A673 (cell line): ENCODE results near the gene PRKCB. TPM values are rescaled to one million over a fixed set of nuclear protein-coding genes. Genes with fewer than 3 reads are reported as not detected.
A peak's percentile ranks its signal among the peaks of the same experiment; 100 is the strongest.

Experiments used
- BruUV-seq: library from RNA; stranded (reverse); fragments of 400-500 nt; replicated peaks from 2 replicates; lab custom pipeline; 2021; lab: Mats Ljungman, UMichigan
- CTCF ChIA-PET: fragments of 300-600 bp; sonication (Branson Sonifier 250); formaldehyde crosslinking; loops from one replicate; lab custom pipeline; 2022; ENCODE audit warnings: antibody characterized with exemption; lab: Charles Lee
- POLR2A ChIA-PET: fragments of 300-600 bp; sonication (Branson Sonifier 250); formaldehyde crosslinking; loops from one replicate; lab custom pipeline; 2022; ENCODE audit warnings: antibody characterized with exemption; ENCODE audit not compliant: low non-redundant PET; lab: Charles Lee
- DNase-seq: peaks from one replicate; pipeline ENCODE4 v3.0.0-alpha.2; 2015; ENCODE audit warnings: low spot score
- H3K27ac ChIP-seq: fragments of 200-600 bp; sonication (generic); 2 replicates; pipeline ENCODE4 v1.5.1; 2016; ENCODE audit warnings: mixed run types, low read depth, mild to moderate bottlenecking, mixed read lengths, antibody characterized with exemption, low read length; ENCODE audit not compliant: poor library complexity, severe bottlenecking
- H3K27me3 ChIP-seq: fragments of 200-600 bp; sonication (generic); replicated peaks from 2 replicates; pipeline ENCODE4 v1.6.1; 2017; ENCODE audit warnings: mixed run types, low read depth, mild to moderate bottlenecking, mixed read lengths, antibody characterized with exemption, low read length; ENCODE audit not compliant: insufficient read depth, poor library complexity
- H3K36me3 ChIP-seq: fragments of 200-600 bp; sonication (generic); 2 replicates; pipeline ENCODE4 v1.6.1; 2016; ENCODE audit warnings: mixed run types, mild to moderate bottlenecking, mixed read lengths, antibody characterized with exemption, low read length; ENCODE audit not compliant: insufficient read depth, poor library complexity, severe bottlenecking
- H3K4me1 ChIP-seq: fragments of 200-600 bp; sonication (generic); 2 replicates; pipeline ENCODE4 v1.6.1; 2017; ENCODE audit warnings: mixed run types, mild to moderate bottlenecking, mixed read lengths, antibody characterized with exemption, low read length; ENCODE audit not compliant: insufficient read depth, poor library complexity, severe bottlenecking
- H3K4me3 ChIP-seq: fragments of 200-600 bp; sonication (generic); 2 replicates; pipeline ENCODE4 v1.5.1; 2016; ENCODE audit warnings: low read depth, mixed run types, mild to moderate bottlenecking, mixed read lengths, low read length; ENCODE audit not compliant: poor library complexity, severe bottlenecking
- H3K9me3 ChIP-seq: fragments of 200-600 bp; sonication (generic); 2 replicates; pipeline ENCODE4 v1.6.1; 2016; ENCODE audit warnings: mixed run types, low read depth, mild to moderate bottlenecking, mixed read lengths, antibody characterized with exemption, low read length; ENCODE audit not compliant: poor library complexity, severe bottlenecking
- EZH2 ChIP-seq: fragments of 200-600 bp; sonication (generic); IDR thresholded peaks from 2 replicates; pipeline ENCODE4 v1.6.1; 2017; ENCODE audit warnings: borderline replicate concordance, low read depth, mild to moderate bottlenecking, mixed read lengths, antibody characterized with exemption, low read length; ENCODE audit not compliant: poor library complexity, severe bottlenecking
- intact Hi-C: fragments of 100-400 bp; cut with micrococcal nuclease; formaldehyde crosslinking; loops from one replicate; pipeline ENCODE4 v1.10.0; 2022; ENCODE audit not compliant: unreplicated experiment
- total RNA-seq: library from RNA; stranded (reverse); gene quantifications from 2 replicates; pipeline ENCODE4 v1.2.3, GENCODE V29; 2021
- TF ChIP-seq, protein P1 (sequence below): fragments of 300-800, 200-600 bp; sonication (generic); conservative IDR thresholded peaks from 2 replicates; pipeline ENCODE4 v1.5.1; 2017; ENCODE audit warnings: low read depth, mild to moderate bottlenecking, antibody characterized with exemption, low read length, moderate library complexity, mixed read lengths

Gene PRKCB
- total RNA-seq, 1 experiment from 2014 or later, result 171 TPM

DNA sequence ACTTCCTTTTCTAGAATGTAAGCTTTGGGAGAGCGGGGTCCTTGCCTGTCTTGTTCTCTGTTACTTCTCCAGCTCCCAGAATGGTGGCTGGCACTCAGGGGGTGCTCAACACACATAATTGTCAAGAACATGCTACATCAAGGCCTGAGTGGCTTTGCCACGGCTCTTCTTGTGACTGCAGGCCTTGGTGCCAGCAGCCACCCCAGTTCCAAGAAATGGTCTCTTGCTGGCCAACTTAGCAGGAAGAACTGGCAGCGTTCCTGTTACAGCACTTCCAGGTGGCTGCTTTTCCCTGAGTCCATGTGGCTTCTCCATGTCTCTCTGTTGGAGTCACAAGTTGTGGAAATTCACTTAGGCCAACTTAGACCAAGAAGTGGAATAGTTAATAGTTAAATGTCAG lies 36.1 kb downstream of the PRKCB start:
- TF ChIP-seq, protein P1, sequence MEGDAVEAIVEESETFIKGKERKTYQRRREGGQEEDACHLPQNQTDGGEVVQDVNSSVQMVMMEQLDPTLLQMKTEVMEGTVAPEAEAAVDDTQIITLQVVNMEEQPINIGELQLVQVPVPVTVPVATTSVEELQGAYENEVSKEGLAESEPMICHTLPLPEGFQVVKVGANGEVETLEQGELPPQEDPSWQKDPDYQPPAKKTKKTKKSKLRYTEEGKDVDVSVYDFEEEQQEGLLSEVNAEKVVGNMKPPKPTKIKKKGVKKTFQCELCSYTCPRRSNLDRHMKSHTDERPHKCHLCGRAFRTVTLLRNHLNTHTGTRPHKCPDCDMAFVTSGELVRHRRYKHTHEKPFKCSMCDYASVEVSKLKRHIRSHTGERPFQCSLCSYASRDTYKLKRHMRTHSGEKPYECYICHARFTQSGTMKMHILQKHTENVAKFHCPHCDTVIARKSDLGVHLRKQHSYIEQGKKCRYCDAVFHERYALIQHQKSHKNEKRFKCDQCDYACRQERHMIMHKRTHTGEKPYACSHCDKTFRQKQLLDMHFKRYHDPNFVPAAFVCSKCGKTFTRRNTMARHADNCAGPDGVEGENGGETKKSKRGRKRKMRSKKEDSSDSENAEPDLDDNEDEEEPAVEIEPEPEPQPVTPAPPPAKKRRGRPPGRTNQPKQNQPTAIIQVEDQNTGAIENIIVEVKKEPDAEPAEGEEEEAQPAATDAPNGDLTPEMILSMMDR, result no peak
- no peak for TF ChIP-seq EZH2
- Histone ChIP-seq H3K4me3 (no peak overlapping the region), H3K27ac (peak overlapping the region; percentile 89), H3K27me3 (no peaks in the 10 kb centered on the region), H3K9me3 (no peaks in the 10 kb centered on the region), H3K4me1 (peaks cover 80% of the 10 kb centered on the region), H3K36me3 (no peaks in the 10 kb centered on the region)
- no peak for DNase-seq
- CTCF ChIA-PET, result no interaction called here
- intact Hi-C loops, result no loop called here
- POLR2A ChIA-PET, result interaction anchor here (0.6 kb wide), 1 partner anchor 157 kb away, joined by 5 read pairs; no protein-coding TSS in a partner anchor
- BruUV-seq, result no TSS peak

DNA sequence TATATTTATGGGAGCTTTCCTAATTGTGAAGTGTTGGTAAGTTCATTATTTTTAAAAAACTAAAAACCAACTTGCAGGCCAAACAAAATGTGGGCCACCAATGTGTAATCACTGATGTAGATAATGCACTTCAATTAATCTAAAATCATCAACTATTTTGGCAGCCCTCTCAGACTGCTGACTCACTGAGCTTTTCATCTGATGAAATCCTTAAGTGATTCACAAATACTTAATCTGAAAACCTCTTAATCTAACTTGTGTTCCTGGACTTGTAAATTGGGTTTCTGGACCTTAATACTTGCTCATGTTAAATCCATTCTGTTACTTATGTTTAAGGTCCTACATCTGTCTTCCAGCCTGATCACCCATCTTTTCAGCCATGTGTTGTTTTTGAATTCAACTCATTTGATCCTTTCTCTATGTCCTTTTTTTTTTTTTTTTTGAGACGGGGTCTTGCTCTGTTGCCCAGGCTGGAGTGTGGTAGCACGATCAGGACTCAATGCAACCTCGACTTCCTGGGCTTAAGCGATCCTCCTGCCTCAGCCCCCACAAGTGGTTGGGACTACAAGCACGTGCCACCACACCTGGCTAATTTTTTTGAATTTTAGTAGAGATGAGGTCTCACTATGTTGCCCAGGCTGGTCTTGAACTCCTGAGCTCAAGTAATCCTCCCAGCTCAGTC lies 39.0 kb downstream of the PRKCB start:
- peak overlapping the region; percentile 83 for H3K27ac ChIP-seq
- peaks cover 63% of the 10 kb centered on the region for H3K4me1 ChIP-seq
- H3K4me3 ChIP-seq, result no peak overlapping the region
- H3K36me3 ChIP-seq, result no peaks in the 10 kb centered on the region
- TF ChIP-seq, protein P1, result no peak
- no peak for TF ChIP-seq EZH2
- no TSS peak for BruUV-seq
- CTCF ChIA-PET, result interaction anchor here (1.5 kb wide), 1 partner anchor 135 kb away, joined by 3 read pairs; no protein-coding TSS in a partner anchor
- no peaks in the 10 kb centered on the region for H3K9me3 ChIP-seq
- POLR2A ChIA-PET, result interaction anchor here (0.8 kb wide), 1 partner anchor 28 kb away, joined by 6 read pairs; no protein-coding TSS in a partner anchor
- DNase-seq, result peak; percentile 69
- intact Hi-C loops, result no loop called here
- no peaks in the 10 kb centered on the region for H3K27me3 ChIP-seq

DNA sequence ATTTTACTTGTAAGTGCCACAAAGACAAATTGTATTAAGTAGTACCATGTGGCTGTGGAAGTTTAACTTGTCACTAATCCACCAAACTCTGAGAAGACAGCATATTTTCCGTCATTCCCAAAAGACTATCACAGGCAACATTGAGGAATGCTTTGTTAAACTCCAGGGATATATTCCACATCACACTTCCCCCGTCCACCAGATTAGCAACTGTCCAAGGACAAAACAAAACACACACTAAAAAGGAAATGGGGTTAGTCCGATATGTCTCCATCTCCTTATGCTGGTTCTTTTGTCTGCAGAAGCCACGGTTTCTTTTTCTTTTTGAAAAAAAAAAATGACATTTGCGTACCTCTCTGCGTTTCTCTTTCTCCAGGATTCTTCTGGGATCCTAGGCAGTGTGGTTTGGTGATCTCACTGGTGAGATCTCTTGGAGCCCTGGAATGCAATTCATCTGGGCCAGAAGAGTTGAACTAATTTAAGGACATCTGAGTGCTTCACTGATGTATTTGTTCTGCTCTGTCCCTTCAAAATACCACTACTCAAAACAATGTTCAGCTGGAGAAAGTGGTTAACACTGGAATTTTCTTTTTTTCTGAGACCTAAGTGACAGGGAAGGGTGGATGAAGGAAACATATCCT lies 40.6 kb downstream of the PRKCB start:
- Histone ChIP-seq H3K27me3 (no peaks in the 10 kb centered on the region), H3K36me3 (no peaks in the 10 kb centered on the region), H3K4me3 (no peak overlapping the region), H3K9me3 (no peaks in the 10 kb centered on the region), H3K27ac (peak overlapping the region; percentile 73), H3K4me1 (peaks cover 64% of the 10 kb centered on the region)
- intact Hi-C loops, result no loop called here
- POLR2A ChIA-PET, result no interaction called here
- no peak for DNase-seq
- CTCF ChIA-PET, result interaction anchor here (0.6 to 3.3 kb wide), 5 partner anchors 9 to 160 kb away, joined by 3 to 43 read pairs (median 4); no protein-coding TSS in a partner anchor
- TF ChIP-seq EZH2, result no peak
- TF ChIP-seq, protein P1, result no peak
- BruUV-seq, result TSS peak; percentile 17
